Lower leg skin (tissue), 3 donors: ENCODE results near the gene CBX2.

Experiments used
- POLR2A ChIP-seq, 2 donors: fragments of 450-650 bp; IDR thresholded peaks; one replicate each; pipeline ENCODE4 v1.6.1; 2016 to 2017; ENCODE audit warnings: antibody characterized with exemption in 2 of 2, mild to moderate bottlenecking in 1 of 2, moderate library complexity in 1 of 2
- TF ChIP-seq, protein P1 (sequence below), 3 donors: fragments of 450-650 bp; IDR thresholded peaks; one replicate each; pipeline ENCODE4 v1.5.1; 2016; ENCODE audit warnings: antibody characterized with exemption in 3 of 3, mild to moderate bottlenecking in 3 of 3, moderate library complexity in 2 of 3

DNA sequence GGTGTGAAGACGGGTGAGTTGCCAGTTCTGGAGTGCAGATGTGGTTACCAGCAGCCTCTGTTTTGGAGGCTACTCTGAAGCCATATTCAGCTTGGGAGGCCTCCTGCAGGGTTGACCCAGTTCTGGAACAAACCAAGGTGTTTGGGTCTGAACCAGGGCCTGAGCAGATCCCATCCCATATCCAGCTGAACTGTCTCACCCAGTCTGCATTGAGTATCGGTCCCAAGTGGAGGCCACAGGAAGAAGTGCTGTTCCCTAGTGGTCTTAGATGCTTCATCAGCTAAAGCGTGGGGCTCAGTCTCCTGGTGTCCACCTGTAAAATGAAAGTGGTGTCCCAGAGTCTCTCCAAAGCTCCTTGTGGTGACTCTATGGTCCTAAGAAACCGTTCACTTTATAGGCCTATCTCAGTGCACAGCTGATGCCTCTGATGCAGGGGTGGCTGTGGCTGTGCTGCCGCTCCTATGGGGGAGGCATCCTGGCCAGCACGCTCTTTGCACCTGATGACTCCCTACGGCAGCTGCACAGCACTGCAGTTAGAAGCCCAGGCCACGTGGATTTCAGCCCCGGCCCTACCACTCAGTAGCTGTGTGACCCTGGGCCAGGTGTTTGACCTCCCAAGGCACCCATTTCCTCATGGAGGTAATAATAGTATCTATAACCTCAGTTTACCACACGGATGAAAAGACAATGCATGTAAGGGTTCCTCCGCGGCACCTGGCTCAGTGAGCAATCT, 40.2 kb downstream of the CBX2 start:
- TF ChIP-seq, protein P1, sequence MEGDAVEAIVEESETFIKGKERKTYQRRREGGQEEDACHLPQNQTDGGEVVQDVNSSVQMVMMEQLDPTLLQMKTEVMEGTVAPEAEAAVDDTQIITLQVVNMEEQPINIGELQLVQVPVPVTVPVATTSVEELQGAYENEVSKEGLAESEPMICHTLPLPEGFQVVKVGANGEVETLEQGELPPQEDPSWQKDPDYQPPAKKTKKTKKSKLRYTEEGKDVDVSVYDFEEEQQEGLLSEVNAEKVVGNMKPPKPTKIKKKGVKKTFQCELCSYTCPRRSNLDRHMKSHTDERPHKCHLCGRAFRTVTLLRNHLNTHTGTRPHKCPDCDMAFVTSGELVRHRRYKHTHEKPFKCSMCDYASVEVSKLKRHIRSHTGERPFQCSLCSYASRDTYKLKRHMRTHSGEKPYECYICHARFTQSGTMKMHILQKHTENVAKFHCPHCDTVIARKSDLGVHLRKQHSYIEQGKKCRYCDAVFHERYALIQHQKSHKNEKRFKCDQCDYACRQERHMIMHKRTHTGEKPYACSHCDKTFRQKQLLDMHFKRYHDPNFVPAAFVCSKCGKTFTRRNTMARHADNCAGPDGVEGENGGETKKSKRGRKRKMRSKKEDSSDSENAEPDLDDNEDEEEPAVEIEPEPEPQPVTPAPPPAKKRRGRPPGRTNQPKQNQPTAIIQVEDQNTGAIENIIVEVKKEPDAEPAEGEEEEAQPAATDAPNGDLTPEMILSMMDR (IDR thresholded peaks at IDR 0.05): no peak
- no peak for TF ChIP-seq POLR2A (IDR thresholded peaks at IDR 0.05)
